Right renal cortex interstitium (tissue), 3 donors: ENCODE results near the gene FOXR2. TPM values are rescaled to one million over a fixed set of nuclear protein-coding genes. Genes with fewer than 3 reads are reported as not detected.

Experiments used
- DNase-seq, 3 donors: peaks; one replicate each; pipeline ENCODE4 v3.0.0-alpha.2; 2013; ENCODE audit warnings: low read depth in 3 of 3, low spot score in 2 of 3
- polyA plus RNA-seq, 3 donors: library from polyadenylated mRNA; unstranded; fragments of 120-200 nt; gene quantifications; one replicate each; pipeline ENCODE4 v1.2.1, GENCODE V29; 2013; ENCODE audit not compliant: insufficient read length in 3 of 3

Gene FOXR2
- polyA plus RNA-seq, result not detected

GRCh38 chrX:55623100-55623499 lies at the start of gene FOXR2:
Gene FOXR2 (plus strand): TSS chrX:55623400. CDS start chrX:55623712, 312 bp downstream.
- no peak for DNase-seq

GRCh38 chrX:55579115-55579514 lies 44.1 kb upstream of the FOXR2 start:
- no peak for DNase-seq

GRCh38 chrX:55582447-55582846 lies 40.8 kb upstream of the FOXR2 start:
- DNase-seq, result no peak

GRCh38 chrX:55593296-55593695 lies 29.9 kb upstream of the FOXR2 start:
- no peak for DNase-seq

GRCh38 chrX:55593756-55594257 lies 29.4 kb upstream of the FOXR2 start:
- DNase-seq, result no peak

GRCh38 chrX:55598333-55598732 lies 24.9 kb upstream of the FOXR2 start:
- no peak for DNase-seq

- no peak for DNase-seq
These were observed 3.7 kb upstream of the FOXR2 start for GRCh38 chrX:55619547-55619946.

GRCh38 chrX:55624403-55624802 lies 1.2 kb downstream of the FOXR2 start:
- no peak for DNase-seq

GRCh38 chrX:55636109-55636508 lies 12.9 kb downstream of the FOXR2 start:
- no peak for DNase-seq

GRCh38 chrX:55638933-55639332 lies 15.7 kb downstream of the FOXR2 start:
- no peak for DNase-seq

GRCh38 chrX:55640854-55641253 lies 17.7 kb downstream of the FOXR2 start:
- DNase-seq, result no peak

GRCh38 chrX:55648434-55648833 lies 25.2 kb downstream of the FOXR2 start:
- no peak for DNase-seq

GRCh38 chrX:55659931-55660330 lies 36.7 kb downstream of the FOXR2 start:
- DNase-seq, result no peak

GRCh38 chrX:55663584-55663983 lies 40.4 kb downstream of the FOXR2 start:
- DNase-seq, result no peak

GRCh38 chrX:55668084-55668483 lies 44.9 kb downstream of the FOXR2 start:
- DNase-seq, result no peak

Other genes starting within 250 kb of the FOXR2 start
- gene MAGEH1, start 171.3 kb upstream of the FOXR2 start, polyA plus RNA-seq, result 10 to 100 TPM; 69.3 to 75.1 (median 72.2) TPM
- 10 to 100 TPM; 12.1 to 13.3 (median 12.7) TPM for gene USP51, start 133.6 kb upstream of the FOXR2 start, polyA plus RNA-seq
- 10 to 100 TPM; 43.2 to 51.7 (median 44.2) TPM for gene RRAGB, start 94.3 kb downstream of the FOXR2 start, polyA plus RNA-seq